GM18526 (cell line): ENCODE data around the gene MTOR.

ENCODE experiments used
- POLR2A ChIP-seq: IDR thresholded peaks from 3 replicates; pipeline ENCODE4 v1.6.1; 2011; ENCODE audit not compliant: insufficient read length; ENCODE audit errors: extremely low read depth

The MTOR gene

GRCh38 chr1:11179125-11179524, 83.2 kb downstream of the MTOR start:
- no peak for TF ChIP-seq POLR2A

DNA sequence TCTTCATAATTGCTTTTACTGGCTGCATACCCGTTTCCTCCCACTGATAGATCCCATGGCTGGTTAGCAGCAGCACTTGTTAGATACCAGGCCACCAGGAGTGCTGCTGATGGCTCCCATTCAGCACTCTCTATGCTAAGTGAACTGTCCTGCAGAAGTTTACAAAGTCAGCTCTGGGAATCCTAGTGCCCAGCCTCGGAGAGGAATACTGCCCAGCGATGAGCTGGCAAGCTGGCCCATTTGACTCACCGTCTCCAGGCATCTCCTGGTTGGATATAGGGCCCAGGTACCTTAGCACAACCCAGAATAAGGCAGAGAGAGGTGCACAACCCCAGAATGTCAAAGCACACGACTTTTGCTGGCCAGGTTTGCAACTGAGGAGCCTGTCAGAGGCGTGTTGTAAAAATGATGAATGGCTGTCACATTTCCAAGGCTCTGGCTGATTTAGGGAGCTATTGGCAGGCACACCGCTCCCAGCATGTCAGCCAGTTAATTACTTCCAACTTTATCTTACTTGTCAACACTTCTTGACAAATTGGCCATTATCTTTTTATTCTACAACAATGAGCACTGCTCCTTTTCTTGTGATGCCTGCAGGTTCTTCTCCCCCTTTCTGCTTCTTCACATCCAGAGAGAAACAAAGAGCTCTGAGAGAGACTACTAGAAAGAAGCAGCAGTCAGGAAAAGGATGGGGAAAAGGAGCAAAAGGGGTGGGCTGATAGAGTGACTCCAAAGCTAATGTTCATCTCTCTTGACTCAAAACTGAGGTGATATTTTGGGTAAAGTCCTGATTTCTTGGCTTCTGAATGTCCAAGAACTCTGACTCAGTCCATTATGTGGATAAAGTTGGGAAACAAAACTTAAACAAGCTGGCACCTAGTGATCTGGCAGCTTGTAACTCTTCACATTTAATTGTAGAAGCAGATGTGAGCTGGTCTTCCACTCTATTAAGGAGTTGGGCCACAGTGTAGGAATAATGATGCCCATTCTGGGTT, 84.0 kb downstream of the MTOR start:
- no peak for TF ChIP-seq POLR2A

DNA sequence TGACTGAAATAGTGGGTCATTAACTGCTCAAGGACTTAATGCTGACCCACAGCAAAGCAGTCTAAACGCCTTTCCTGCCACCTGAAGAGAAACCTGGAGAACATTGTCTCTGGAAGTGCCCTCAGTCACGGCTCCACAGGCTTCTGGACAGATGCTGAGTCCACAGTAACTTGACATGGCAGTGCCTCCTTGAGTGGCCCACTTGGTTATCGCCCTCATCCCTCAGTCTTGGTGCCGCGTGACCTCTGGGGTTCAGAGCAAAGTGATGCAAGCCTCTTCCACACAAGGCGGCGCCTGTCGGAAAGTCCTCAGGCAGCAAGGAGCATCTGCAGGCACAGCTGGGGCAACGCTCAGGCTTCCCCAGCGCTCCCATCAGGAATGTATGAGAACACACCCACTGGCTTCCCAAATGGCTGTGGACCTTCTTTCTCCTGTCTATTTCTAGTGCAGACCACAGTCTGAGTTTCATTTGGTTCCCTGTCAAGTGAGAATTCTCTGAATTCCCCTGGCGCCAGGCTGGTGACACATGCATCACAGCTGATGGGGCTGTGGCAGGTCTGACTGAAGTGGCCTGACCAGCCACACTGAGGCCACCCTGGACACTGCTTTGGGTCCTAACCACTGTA, 86.2 kb downstream of the MTOR start:
- TF ChIP-seq POLR2A: no peak

DNA sequence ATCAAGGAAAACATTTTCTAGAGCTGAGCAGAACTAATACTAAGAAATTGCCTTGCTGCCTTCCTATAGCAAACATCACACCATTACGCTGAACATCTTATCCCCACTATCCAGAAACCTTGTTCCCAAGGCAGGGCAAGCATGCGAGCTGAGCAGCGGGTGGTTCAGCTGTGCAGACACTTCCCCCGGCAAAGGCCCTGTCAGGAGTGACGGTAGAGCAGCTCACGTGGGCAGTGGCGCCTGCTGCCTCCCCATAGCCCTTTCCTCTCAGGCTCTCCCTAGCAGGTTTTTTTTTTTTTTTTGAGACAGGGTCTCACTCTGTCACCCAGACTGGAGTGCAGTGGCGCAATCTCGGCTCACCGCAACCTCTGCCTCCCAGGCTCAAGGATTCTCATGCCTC, 86.9 kb downstream of the MTOR start:
- no peak for TF ChIP-seq POLR2A

DNA sequence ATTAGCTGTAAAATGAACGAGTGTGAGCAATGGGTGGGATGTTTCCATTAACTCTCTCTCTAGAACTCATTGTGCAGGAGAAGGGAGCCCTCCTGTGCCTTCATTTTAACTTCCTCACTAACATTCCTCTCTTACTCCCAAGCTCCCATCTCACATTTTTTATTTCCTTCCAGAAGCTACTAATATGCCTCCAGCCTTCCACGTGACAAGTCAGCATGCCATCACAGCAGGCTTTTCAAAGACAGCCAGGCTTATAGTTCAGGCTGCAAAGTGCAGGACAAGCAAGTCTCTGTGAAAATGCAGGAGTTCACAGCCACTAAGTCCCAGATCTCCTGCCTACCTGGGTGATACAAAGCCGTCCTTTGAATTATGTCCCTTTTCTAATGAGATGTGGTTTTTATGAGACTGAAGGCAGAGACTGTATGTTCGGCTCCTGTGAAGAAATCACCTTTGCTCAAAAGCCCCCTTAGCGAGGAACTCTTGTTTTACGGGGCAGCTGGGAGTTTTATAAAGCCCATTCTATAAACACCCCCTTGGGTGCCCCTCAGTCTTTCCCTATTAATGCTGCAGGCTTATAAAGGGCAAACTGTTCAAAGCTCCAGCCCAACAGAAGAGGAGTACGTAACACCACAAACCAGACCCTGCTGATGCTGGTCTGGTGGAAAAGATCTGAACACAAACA, 87.9 kb downstream of the MTOR start:
- no peak for TF ChIP-seq POLR2A

GRCh38 chr1:11170102-11170501, 92.2 kb downstream of the MTOR start:
- TF ChIP-seq POLR2A: no peak

- no peak for TF ChIP-seq POLR2A
These were observed 93.1 kb downstream of the MTOR start for GRCh38 chr1:11169202-11169601.

DNA sequence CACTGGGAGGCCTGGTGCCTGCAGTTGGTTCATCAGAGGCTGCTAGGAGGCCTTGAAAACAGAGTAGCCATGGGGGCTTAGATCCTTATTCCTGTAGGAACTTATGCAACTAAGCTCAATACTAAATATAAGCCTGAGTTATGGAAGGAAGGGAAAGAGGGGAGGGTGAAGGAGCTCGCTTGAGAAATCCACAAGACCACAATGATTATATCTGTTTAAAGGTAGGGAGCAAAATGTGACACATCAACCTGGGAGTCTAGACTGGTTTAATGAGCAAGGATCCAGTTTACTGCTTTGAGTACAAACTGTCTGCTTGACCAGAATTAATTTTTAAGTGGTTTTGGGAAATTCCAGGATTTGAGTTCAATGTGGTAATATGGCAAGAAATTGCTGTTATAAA, 93.6 kb downstream of the MTOR start:
- no peak for TF ChIP-seq POLR2A

GRCh38 chr1:11158720-11159321, 103.5 kb downstream of the MTOR start:
- TF ChIP-seq POLR2A: no peak

GRCh38 chr1:11158291-11158690, 104.1 kb downstream of the MTOR start:
- no peak for TF ChIP-seq POLR2A

DNA sequence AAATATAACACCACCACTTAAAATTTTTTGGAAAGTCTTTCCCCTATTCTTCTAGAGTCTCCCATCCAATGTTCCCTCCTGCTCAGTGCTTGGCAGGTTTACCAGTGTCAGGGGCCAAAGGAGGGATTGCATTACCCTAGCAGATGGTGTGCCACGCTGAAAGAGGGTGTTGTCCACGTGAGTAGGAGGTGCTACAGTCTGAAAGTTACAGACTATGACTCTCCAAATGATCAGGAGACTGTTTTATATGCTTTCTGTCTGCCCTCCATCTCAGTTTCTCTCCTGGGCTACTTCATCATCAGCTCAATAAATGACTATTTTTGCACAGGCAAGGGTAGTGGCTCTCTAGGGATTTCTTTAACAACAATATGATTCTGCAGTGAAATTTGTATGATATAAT, 104.5 kb downstream of the MTOR start:
- no peak for TF ChIP-seq POLR2A

DNA sequence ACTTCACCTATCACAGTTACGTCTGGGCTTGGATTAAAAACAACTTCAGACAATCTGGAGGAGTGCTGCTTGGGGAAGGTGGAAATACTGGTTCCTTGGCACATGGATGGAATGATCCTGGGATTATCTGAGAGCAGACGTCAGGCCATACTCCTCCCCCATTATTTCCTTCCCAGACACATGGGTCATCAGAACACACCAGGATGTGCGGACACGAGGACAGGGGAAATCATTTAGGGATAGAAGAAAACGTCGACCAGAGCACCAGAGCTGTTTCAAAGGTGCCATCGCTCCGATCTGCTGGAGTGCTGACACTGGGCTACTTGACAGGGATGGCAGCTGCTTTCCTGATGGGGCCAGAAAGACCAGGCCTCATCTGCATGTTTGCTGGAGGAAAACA, 105.0 kb downstream of the MTOR start:
- no peak for TF ChIP-seq POLR2A

DNA sequence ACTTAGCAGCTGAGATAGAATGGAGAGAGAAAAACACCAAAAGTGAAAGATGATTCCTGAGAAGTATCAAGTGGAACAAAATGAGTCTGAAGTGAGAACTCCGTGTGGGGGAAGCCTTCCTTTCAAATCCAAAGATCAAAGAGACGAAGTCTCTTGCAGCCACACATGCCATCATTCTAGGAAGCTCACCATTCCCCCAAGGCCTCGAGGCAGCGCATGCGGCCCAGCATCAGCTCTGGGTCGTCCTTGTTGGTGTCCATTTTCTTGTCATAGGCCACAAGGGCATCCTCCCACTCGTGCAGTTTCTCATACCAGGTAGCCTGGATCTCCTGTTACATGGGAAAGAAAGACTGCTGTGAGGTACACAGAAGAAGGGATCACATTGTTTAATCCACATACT, 105.4 kb downstream of the MTOR start:
- TF ChIP-seq POLR2A: no peak

DNA sequence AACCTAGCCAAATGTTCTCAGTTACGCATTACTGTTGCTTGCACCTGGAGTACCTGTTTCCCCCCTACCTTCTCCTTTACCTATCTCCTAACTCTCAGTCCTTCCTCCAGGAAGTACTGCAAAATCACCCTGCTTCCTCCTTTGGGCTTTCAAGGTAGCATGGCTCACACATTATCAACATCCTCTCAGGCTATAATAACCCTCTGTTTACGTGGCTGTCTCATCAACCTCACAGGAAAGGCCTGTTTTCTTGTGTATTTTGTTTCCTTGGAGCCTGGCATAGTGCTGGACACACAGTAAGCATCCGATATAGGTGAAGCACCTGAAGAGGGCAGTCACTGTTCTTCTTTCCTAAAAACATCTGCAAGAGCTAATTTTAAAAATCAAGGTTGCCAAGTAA, 105.9 kb downstream of the MTOR start:
- no peak for TF ChIP-seq POLR2A

DNA sequence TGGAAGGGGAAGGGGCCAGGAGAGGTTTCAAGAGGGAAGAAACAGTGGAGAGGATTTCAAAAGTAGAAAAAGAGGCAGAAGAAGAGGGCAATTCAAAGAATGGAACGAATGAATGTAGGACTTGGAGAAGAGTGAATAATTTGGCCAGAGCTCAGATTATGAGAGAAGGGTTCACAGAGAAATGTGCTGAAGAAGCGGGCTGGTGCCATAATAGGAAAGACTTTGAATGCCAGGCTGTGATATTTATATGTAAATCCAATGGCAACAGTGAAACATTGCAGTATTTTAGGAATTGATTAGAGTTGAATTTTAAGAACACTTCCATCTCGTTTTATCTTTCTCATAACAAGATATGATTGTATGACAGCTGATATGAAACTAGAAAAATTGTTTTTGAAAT, 109.2 kb downstream of the MTOR start:
- no peak for TF ChIP-seq POLR2A
